HG03575 (cell line): ENCODE results near the gene TOE1.

Experiments used
- ATAC-seq: cut with Tn5 transposase; IDR thresholded peaks from one replicate; pipeline ENCODE4 v1.9.1; 2021; ENCODE audit not compliant: unreplicated experiment, insufficient number of reproducible peaks, low FRiP score; ENCODE audit errors: extremely low read depth

TOE1 gene

GRCh38 chr1:45325851-45326506 is 14.0 kb upstream of the TOE1 start:
- no peak for ATAC-seq

GRCh38 chr1:45326627-45327623 is 13.0 kb upstream of the TOE1 start, which contains the start of gene HPDL:
Gene HPDL, plus strand, starts transcription at chr1:45326895. Its CDS starts 254 bp downstream, at chr1:45327149.
- no peak for ATAC-seq

GRCh38 chr1:45327644-45328515 is 12.1 kb upstream of the TOE1 start:
- ATAC-seq: no peak

GRCh38 chr1:45328680-45329079 is 11.3 kb upstream of the TOE1 start:
- ATAC-seq: no peak

- ATAC-seq: no peak
These were observed 10.5 kb upstream of the TOE1 start for GRCh38 chr1:45329445-45329844.

GRCh38 chr1:45331436-45332345 is 8.3 kb upstream of the TOE1 start:
- no peak for ATAC-seq

GRCh38 chr1:45332346-45332720 is 7.6 kb upstream of the TOE1 start:
- no peak for ATAC-seq

- no peak for ATAC-seq
These were observed 5.4 kb upstream of the TOE1 start for GRCh38 chr1:45334308-45335245.

- no peak for ATAC-seq
These were observed 4.1 kb upstream of the TOE1 start for GRCh38 chr1:45335855-45336324.

- no peak for ATAC-seq
These were observed 2.2 kb upstream of the TOE1 start for GRCh38 chr1:45337630-45338325.

GRCh38 chr1:45340816-45341466 is 971 bp downstream of the TOE1 start:
- no peak for ATAC-seq

GRCh38 chr1:45344499-45344898 is 4.5 kb downstream of the TOE1 start:
- ATAC-seq: no peak

GRCh38 chr1:45345014-45345413 is 5.0 kb downstream of the TOE1 start:
- no peak for ATAC-seq

GRCh38 chr1:45346473-45346872 is 6.5 kb downstream of the TOE1 start:
- no peak for ATAC-seq

GRCh38 chr1:45348020-45348419 is 8.1 kb downstream of the TOE1 start:
- ATAC-seq: no peak

GRCh38 chr1:45348609-45348965 is 8.6 kb downstream of the TOE1 start:
- no peak for ATAC-seq
